ENCODE results near the gene LYG1.
"Not testable (repeated sequence)": the region's sequence is repeated elsewhere in the genome, so short reads cannot be mapped to it uniquely, and the experiment has no call there.

LYG1 gene

DNA sequence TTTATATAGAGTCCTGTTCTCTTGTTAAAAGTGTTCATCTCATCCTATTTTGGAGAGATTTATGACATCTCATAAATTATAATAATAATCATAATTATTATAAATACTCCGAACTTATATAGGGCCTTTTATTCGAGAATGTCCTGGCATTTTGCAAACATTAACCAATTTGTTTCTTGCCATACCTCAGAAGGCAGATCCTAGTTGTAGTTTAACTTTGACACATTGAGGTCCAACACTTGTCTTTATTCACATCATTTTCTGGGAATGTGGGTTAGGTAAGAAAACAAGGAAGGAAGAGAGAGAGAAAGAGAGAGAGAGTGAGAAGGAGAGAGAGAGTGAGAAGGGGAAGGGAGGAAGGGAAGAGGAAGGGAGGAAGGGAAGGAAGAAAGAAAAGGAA is at the start of gene LYG1:
Gene LYG1 (minus strand): TSS at position 101 of the 400 bp plus-strand sequence. CDS start 5,527 bp downstream, outside the sequence.
- H3K4me1 ChIP-seq (ENCODE audit: insufficient read depth, low read length); H3K27me3 ChIP-seq (ENCODE audit: insufficient read depth, low read length); H3K9ac ChIP-seq (ENCODE audit: low read depth, low read length); H3K36me3 ChIP-seq (ENCODE audit: insufficient read depth, low read depth, low read length); H3K9me3 ChIP-seq (ENCODE audit: insufficient read depth, low read depth, low read length); H3K27ac ChIP-seq (ENCODE audit: low read length); H3K4me3 ChIP-seq (ENCODE audit: low read length): not testable (repeated sequence)

DNA sequence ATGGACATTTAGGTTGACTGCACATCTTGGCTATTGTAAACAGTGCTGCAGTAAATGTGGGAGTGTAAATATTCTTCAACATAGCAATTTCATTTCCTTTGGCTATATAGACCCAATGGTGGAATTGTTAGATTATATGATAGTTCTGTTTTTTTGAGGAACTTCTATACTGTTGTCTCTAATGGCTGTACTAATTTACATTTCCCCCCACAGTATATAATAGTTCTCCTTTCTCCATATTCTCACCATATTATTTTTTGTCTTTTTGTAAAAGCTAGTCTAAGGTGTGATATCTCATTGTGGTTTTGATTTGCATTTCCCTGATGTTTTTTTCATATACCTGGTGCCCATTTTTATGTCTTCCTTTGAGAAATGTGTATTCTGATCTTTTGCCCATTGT is 49.2 kb upstream of the LYG1 start:
- no peaks in the 10 kb centered on the region for H3K9me3 ChIP-seq (ENCODE audit: insufficient read depth, low read depth, low read length)
- H3K4me1 ChIP-seq (ENCODE audit: insufficient read depth, low read length) = no peaks in the 10 kb centered on the region
- no peak overlapping the region for H3K4me3 ChIP-seq (ENCODE audit: low read length)
- H3K27me3 ChIP-seq (ENCODE audit: insufficient read depth, low read length) = no peaks in the 10 kb centered on the region
- H3K27ac ChIP-seq (ENCODE audit: low read length) = no peak overlapping the region
- no peak overlapping the region for H3K9ac ChIP-seq (ENCODE audit: low read depth, low read length)
- no peaks in the 10 kb centered on the region for H3K36me3 ChIP-seq (ENCODE audit: insufficient read depth, low read depth, low read length)

DNA sequence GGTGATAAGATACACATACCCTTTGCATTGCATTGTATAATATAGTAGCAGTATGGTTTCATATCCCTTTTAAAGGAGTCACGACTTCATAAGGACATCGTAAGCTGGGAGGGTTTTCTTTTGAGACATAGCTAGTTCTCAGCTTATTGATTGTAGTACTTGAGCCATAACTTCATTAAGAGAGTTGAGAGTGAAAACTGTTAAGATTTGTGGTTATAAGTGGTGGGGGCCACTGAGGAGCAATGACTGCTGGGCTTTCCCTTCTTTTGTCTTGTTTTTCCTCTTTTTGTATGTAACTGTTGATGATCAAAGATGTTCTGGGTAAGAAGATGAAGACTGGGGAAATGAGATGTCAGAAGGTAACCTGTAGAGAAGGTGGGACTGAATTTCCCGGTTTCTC is 47.2 kb upstream of the LYG1 start:
- H3K27ac ChIP-seq (ENCODE audit: low read length) = no peak overlapping the region
- H3K4me1 ChIP-seq (ENCODE audit: insufficient read depth, low read length) = no peaks in the 10 kb centered on the region

DNA sequence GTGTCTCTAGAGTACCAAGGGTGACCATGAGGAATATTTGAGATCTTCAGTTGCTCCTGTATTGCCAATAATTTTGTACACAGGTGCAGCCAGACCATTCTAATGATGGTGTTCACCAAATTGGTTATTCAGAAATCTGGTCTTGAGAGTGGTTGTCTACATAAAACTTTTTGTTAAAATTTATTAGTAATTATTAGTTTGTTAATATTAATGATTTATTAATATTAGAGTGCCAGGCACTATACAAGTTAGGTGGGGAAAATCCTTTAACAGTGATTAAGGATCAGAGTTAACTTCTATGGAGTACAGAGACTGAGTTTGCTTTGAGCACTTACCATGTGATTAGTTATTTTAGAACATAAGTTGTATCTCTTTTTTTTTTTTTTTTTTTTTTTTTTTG is 45.2 kb upstream of the LYG1 start:
- no peak overlapping the region for H3K4me3 ChIP-seq (ENCODE audit: low read length)
- no peak overlapping the region for H3K9ac ChIP-seq (ENCODE audit: low read depth, low read length)
- no peak overlapping the region for H3K27ac ChIP-seq (ENCODE audit: low read length)
- H3K36me3 ChIP-seq (ENCODE audit: insufficient read depth, low read depth, low read length) = no peaks in the 10 kb centered on the region
- H3K9me3 ChIP-seq (ENCODE audit: insufficient read depth, low read depth, low read length) = no peaks in the 10 kb centered on the region
- H3K27me3 ChIP-seq (ENCODE audit: insufficient read depth, low read length) = no peaks in the 10 kb centered on the region
- H3K4me1 ChIP-seq (ENCODE audit: insufficient read depth, low read length) = no peaks in the 10 kb centered on the region

More for the DNA sequence above, 47.2 kb upstream of the LYG1 start:
- H3K4me3 ChIP-seq (ENCODE audit: low read length) = no peak overlapping the region
- H3K36me3 ChIP-seq (ENCODE audit: insufficient read depth, low read depth, low read length) = no peaks in the 10 kb centered on the region
- H3K9ac ChIP-seq (ENCODE audit: low read depth, low read length) = no peak overlapping the region
- H3K27me3 ChIP-seq (ENCODE audit: insufficient read depth, low read length) = no peaks in the 10 kb centered on the region
- no peaks in the 10 kb centered on the region for H3K9me3 ChIP-seq (ENCODE audit: insufficient read depth, low read depth, low read length)

DNA sequence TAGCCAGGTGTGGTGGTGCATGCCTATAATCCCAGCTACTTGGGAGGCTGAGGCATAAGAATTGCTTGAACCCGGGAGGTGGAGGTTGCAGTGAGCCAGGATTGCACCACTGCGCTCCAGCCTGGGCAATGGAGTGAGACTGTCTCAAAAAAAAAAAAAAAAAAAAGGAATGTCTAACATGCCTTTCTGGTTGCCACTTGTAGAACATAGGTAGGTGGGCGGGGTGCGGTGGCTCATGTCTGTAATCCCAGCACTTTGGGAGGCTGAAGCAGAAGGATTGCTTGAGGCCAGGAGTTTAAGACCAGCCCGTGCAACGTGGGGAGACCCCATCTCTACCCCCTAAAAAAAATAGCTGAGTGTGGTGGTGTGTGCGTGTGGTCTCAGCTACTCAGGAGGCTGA is 44.4 kb upstream of the LYG1 start:
- not testable (repeated sequence) for H3K27ac ChIP-seq (ENCODE audit: low read length); H3K9me3 ChIP-seq (ENCODE audit: insufficient read depth, low read depth, low read length); H3K27me3 ChIP-seq (ENCODE audit: insufficient read depth, low read length); H3K4me1 ChIP-seq (ENCODE audit: insufficient read depth, low read length); H3K36me3 ChIP-seq (ENCODE audit: insufficient read depth, low read depth, low read length); H3K4me3 ChIP-seq (ENCODE audit: low read length); H3K9ac ChIP-seq (ENCODE audit: low read depth, low read length)

DNA sequence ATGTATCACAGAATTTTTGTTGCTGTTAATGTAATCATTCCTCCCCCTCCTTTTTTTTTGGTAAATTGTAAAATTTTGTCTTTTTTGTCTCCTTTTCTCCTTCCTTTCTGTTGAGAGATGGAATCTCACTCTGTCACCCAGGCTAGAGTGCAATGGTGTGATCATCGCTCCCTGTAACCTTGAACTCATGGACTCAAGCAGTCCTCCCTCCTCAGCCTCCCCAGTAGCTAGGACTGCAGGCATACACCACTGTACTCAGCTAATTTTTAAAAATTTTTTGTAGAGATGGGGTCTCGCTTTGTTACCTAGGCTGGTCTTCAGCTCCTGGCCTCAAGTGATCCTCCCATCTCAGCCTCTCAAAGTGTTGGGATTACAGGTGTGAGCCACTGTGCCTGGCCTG is 41.5 kb upstream of the LYG1 start:
- Histone ChIP-seq H3K27me3 (ENCODE audit: insufficient read depth, low read length) (no peaks in the 10 kb centered on the region), H3K4me3 (ENCODE audit: low read length) (no peak overlapping the region), H3K9ac (ENCODE audit: low read depth, low read length) (no peak overlapping the region), H3K9me3 (ENCODE audit: insufficient read depth, low read depth, low read length) (no peaks in the 10 kb centered on the region), H3K27ac (ENCODE audit: low read length) (no peak overlapping the region), H3K36me3 (ENCODE audit: insufficient read depth, low read depth, low read length) (no peaks in the 10 kb centered on the region), H3K4me1 (ENCODE audit: insufficient read depth, low read length) (peaks cover 4% of the 10 kb centered on the region; the same call in 1 of the 2 replicates)

DNA sequence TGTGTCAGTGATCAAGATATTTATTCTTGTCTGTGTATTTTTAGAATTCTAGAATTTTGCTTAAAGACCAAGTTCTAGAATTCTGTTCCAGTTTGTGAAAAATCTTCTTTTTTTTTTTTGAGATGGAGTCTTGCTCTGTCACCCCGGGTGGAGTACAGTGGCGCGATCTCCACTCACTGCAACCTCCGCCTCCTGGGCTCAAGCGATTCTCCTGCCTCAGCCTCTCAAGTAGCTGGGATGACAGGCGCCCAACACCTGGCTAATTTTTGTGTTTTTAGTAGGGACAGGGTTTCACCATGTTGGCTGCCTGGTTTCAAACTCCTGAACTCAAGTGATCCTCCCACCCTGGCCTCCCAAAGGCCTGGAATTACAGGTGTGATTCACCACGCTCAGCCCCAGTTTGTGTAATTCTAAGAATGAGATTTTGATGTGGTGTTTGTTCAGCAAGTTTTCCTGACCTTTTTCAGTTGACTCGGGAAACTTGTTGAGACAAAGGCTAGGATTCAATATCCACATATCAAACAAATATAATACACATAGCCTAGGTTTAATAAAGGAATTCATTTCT is 39.8 kb upstream of the LYG1 start:
- Histone ChIP-seq H3K36me3 (ENCODE audit: insufficient read depth, low read depth, low read length) (no peaks in the 10 kb centered on the region), H3K9me3 (ENCODE audit: insufficient read depth, low read depth, low read length) (no peaks in the 10 kb centered on the region), H3K4me3 (ENCODE audit: low read length) (no peak overlapping the region), H3K27ac (ENCODE audit: low read length) (no peak overlapping the region), H3K9ac (ENCODE audit: low read depth, low read length) (no peak overlapping the region; the same call in 1 of the 2 replicates), H3K27me3 (ENCODE audit: insufficient read depth, low read length) (no peaks in the 10 kb centered on the region), H3K4me1 (ENCODE audit: insufficient read depth, low read length) (peaks cover 4% of the 10 kb centered on the region; the same call in 1 of the 2 replicates)

DNA sequence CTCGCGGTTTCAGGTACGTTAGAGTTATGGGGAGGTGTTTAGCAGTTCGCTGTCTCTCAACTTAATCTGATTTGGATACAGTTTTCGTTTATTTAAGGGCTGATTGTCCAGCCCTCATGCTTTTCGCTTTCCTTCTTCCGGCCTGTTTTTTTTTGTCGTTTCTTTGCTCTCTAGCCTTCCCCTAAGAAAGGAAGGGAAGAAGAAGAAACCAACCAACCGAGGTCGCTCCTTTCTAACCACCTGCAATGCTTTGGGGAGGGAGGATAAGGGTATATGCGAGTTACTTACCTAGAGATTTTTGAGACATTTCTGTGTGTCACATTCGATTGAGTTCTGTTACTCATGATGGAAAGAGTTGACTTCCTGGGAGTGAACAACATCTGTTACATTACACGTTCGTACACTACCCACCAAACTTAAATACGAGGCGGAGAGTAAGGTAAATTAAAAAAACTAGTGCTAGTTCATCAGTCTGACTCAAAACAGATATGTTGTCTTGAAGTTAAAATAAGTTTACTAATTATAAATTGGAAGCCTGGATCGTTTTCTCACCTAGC is 37.1 kb upstream of the LYG1 start:
- H3K9ac ChIP-seq (ENCODE audit: low read depth, low read length) = peak overlapping the region; percentile 81
- H3K36me3 ChIP-seq (ENCODE audit: insufficient read depth, low read depth, low read length) = peaks cover 4% of the 10 kb centered on the region; the same call in 1 of the 2 replicates
- no peak overlapping the region for H3K27ac ChIP-seq (ENCODE audit: low read length)
- peak overlapping the region; percentile 98 for H3K4me3 ChIP-seq (ENCODE audit: low read length)
- no peaks in the 10 kb centered on the region for H3K27me3 ChIP-seq (ENCODE audit: insufficient read depth, low read length)
- peaks cover 4% of the 10 kb centered on the region; the same call in 1 of the 2 replicates for H3K4me1 ChIP-seq (ENCODE audit: insufficient read depth, low read length)
- H3K9me3 ChIP-seq (ENCODE audit: insufficient read depth, low read depth, low read length) = no peaks in the 10 kb centered on the region

DNA sequence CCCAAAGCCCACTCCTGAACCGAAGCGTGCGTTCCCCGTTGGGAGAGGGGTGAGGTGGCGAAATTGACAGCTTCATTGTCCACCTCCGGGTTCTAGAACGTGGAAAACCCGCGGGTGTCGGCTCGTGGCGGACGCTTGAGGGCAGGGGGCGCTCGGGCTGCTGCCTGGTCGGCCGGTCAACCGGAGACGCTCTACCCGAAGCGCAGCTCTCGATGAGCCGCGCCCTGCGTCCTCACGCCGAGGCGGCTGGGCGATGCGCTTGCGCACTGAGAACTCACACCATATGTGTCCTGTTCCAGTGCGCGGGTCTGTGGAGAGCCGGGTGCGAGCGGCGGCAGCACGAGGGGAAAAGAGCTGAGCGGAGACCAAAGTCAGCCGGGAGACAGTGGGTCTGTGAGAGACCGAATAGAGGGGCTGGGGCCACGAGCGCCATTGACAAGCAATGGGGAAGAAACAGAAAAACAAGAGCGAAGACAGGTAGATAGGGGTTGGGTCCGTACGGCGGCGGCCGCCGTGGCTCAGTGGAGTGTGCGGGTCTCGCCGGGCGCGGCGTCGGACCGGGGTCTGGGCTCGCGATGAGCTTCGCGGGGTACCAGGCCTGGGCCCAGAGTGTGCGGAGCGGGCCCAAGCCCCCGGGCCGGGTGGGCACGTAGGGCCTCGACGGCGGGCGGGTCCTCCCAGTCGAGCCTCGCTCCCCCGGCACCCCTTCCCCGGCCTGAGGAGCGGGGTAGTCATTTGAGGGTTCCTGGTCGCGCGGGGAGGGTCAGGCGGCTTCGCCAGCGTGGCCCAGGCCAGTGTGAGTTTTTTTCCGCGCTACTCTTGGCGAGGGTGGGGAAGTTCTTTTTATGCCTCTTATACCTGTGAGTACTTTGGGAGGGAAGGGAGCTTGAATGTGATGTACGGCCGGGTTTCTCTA is 36.4 kb upstream of the LYG1 start, which contains the start of gene EIF5B:
Gene EIF5B (plus strand): TSS at position 277 of the 916 bp plus-strand sequence. CDS start 166 bp downstream, at position 443.
- Histone ChIP-seq H3K27ac (ENCODE audit: low read length) (peak within 1 kb of the TSS; percentile 84), H3K27me3 (ENCODE audit: insufficient read depth, low read length) (no peaks in the 10 kb centered on the region), H3K36me3 (ENCODE audit: insufficient read depth, low read depth, low read length) (peaks cover 11% of the 10 kb centered on the region), H3K9ac (ENCODE audit: low read depth, low read length) (peak within 1 kb of the TSS; percentile 94), H3K4me1 (ENCODE audit: insufficient read depth, low read length) (peaks cover 4% of the 10 kb centered on the region; the same call in 1 of the 2 replicates), H3K9me3 (ENCODE audit: insufficient read depth, low read depth, low read length) (no peaks in the 10 kb centered on the region), H3K4me3 (ENCODE audit: low read length) (peak within 1 kb of the TSS; percentile 98)

DNA sequence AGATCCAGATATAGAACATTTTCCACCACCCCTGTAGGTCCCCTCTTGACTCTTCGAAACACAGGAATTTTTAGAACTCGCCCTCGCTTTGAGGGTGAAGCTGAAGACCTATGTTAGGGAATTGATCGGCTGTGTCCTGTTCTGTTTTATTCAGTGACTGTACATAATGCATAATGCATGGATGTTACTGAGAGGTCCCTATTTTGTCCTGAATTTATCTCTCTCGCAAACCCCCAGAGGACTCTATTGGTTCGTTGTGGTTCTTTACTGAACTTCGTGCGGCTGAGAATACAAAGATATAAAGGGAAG is 35.8 kb upstream of the LYG1 start:
- H3K9me3 ChIP-seq (ENCODE audit: insufficient read depth, low read depth, low read length) = no peaks in the 10 kb centered on the region
- peaks cover 17% of the 10 kb centered on the region for H3K36me3 ChIP-seq (ENCODE audit: insufficient read depth, low read depth, low read length)
- peak overlapping the region; percentile 98 for H3K4me3 ChIP-seq (ENCODE audit: low read length)
- H3K27ac ChIP-seq (ENCODE audit: low read length) = no peak overlapping the region
- peak overlapping the region; percentile 7; the same call in 1 of the 2 replicates for H3K9ac ChIP-seq (ENCODE audit: low read depth, low read length)
- H3K4me1 ChIP-seq (ENCODE audit: insufficient read depth, low read length) = peaks cover 4% of the 10 kb centered on the region; the same call in 1 of the 2 replicates
- H3K27me3 ChIP-seq (ENCODE audit: insufficient read depth, low read length) = no peaks in the 10 kb centered on the region

DNA sequence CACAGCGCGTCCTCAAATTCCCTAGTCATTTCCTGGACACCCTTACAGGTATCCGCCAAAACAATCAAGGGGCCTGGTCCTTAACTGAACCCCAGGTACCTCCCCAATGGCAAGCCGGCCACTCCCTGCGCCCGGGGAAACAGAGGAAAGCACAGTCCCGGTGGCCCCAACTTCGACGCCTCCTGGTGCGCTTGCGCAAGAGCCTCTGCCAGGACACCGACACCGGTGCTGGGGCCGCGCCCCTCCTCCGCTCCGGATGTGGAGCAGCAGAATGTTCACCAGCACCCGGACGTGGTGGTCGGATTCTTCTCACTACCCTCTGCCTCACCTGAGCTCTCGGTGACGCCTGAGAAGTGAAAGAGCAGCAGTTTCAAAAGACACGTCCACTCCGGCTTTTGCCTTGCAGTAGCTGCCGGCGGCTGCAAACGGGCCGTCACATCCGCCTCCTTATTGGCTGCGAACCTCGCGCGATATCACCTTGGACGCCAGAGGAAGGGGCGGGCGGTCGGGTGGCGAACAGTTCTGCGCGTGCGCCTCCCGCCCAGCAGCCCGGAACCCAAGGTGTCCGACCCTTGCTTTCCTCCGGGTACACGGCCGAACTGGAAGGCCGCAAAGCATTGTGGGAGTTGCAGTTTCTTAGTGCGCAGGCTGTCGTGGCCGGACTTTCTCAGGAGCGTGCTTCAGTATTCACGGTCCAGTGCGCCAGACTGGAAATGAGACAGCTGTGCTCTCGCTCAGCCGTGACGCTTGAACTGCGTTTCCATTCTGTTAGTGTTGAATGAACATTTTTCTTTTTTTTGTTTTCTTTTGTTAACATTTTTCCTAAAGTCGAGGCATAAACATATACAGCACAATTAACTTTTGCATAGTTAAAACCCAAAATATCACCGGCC is 35.2 kb upstream of the LYG1 start, which contains the start of gene TXNDC9:
Gene TXNDC9 (minus strand): TSS at position 423 of the 893 bp plus-strand sequence. CDS start 3,123 bp downstream, outside the sequence.
- peak within 1 kb of the TSS; percentile 98 for H3K4me3 ChIP-seq (ENCODE audit: low read length)
- H3K9me3 ChIP-seq (ENCODE audit: insufficient read depth, low read depth, low read length) = no peaks in the 10 kb centered on the region
- H3K27ac ChIP-seq (ENCODE audit: low read length) = peak within 1 kb of the TSS; percentile 84
- peaks cover 23% of the 10 kb centered on the region for H3K36me3 ChIP-seq (ENCODE audit: insufficient read depth, low read depth, low read length)
- H3K27me3 ChIP-seq (ENCODE audit: insufficient read depth, low read length) = no peaks in the 10 kb centered on the region
- peaks cover 4% of the 10 kb centered on the region; the same call in 1 of the 2 replicates for H3K4me1 ChIP-seq (ENCODE audit: insufficient read depth, low read length)
- peak within 1 kb of the TSS; percentile 94 for H3K9ac ChIP-seq (ENCODE audit: low read depth, low read length)
